Measurements from ENCODE around the gene CTSD.

The CTSD gene

GRCh38 chr11:1781593-1781975, 17.9 kb upstream of the CTSD start:
- H3K27ac ChIP-seq (ENCODE audit: low read depth, low read length) = no peak overlapping the region
- no peak overlapping the region for H3K9ac ChIP-seq (ENCODE audit: low read length)
- no peaks in the 10 kb centered on the region for H3F3A ChIP-seq (ENCODE audit: insufficient read depth)
- no peaks in the 10 kb centered on the region for H3K36me3 ChIP-seq (ENCODE audit: low read length)
- H3K27me3 ChIP-seq (ENCODE audit: low read length) = no peaks in the 10 kb centered on the region; the same call in 1 of the 2 replicates
- no peaks in the 10 kb centered on the region for H3K9me2 ChIP-seq (replicated peaks; ENCODE audit: insufficient read depth, low read length)
- no peak overlapping the region for H3K4me3 ChIP-seq (ENCODE audit: insufficient read depth, low read length, poor library complexity, severe bottlenecking)
- no peaks in the 10 kb centered on the region for H3K79me2 ChIP-seq (ENCODE audit: insufficient read depth, low read length)
- no peak overlapping the region for H3K4me2 ChIP-seq (ENCODE audit: low read depth, low read length, poor library complexity, severe bottlenecking)
- H4K20me1 ChIP-seq (ENCODE audit: low read depth, low read length) = no peaks in the 10 kb centered on the region
- no peak overlapping the region for H2AFZ ChIP-seq (ENCODE audit: low read depth, low read length, severe bottlenecking)
- no peaks in the 10 kb centered on the region for H3K9me3 ChIP-seq (ENCODE audit: insufficient read depth, low read length)
- TF ChIP-seq EZH2phosphoT487 (conservative IDR thresholded peaks at IDR 0.05; ENCODE audit: low read length) (no peak), CTCF (IDR thresholded peaks at IDR 0.05; ENCODE audit: insufficient read depth, low read length, poor library complexity, severe bottlenecking) (no peak)

DNA sequence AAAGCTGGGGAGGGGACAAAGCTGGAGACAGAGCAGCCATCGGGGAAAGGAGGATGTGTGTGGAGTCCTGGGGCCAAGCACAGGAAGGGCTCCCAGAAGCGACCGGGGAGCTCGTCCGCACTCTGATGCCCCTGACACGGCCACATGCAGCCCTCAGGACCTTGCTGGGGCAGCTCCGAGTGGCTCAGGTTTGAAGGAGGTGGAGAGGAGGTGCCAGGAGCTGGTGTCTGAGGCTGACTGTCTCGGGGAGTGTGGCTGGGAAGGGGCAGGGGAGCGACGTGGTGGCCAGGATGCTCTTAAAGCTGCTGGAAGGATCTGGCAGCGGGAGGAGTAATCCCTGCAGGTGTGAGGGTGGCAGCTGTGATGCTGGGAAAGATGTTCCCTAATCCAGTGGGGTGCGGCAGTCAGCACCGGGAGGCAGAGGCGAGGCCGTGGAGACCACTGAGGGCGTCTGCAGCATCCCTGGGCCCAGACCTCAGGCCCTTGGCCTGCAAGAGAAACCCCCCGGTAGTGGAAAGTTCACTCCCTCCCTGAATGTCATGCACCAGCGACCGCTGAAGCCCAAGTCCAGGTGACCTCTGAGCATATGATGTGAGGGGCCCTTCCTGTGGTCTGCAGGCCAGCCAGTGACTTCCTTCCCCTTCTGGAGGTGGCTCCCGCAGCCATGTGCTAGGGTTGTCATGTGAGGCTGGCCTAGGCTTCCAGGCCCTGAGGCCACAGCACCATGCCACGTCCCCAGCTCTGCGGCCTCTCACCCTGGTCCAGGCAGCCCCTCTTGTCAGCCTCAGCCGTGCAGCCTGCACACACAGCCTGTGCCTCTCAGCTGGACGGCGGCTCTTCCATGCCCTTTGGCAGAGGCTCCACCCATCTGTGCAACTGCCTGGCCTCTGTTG, 17.2 kb upstream of the CTSD start:
- Histone ChIP-seq H3K79me2 (ENCODE audit: insufficient read depth, low read length) (no peaks in the 10 kb centered on the region), H3K27ac (ENCODE audit: low read depth, low read length) (no peak overlapping the region), H3K36me3 (ENCODE audit: low read length) (no peaks in the 10 kb centered on the region), H3K9me2 (replicated peaks; ENCODE audit: insufficient read depth, low read length) (no peaks in the 10 kb centered on the region), H3F3A (ENCODE audit: insufficient read depth) (no peaks in the 10 kb centered on the region), H4K20me1 (ENCODE audit: low read depth, low read length) (no peaks in the 10 kb centered on the region), H3K9ac (ENCODE audit: low read length) (no peak overlapping the region), H3K4me3 (ENCODE audit: insufficient read depth, low read length, poor library complexity, severe bottlenecking) (no peak overlapping the region), H2AFZ (ENCODE audit: low read depth, low read length, severe bottlenecking) (no peak overlapping the region), H3K27me3 (ENCODE audit: low read length) (no peaks in the 10 kb centered on the region; the same call in 1 of the 2 replicates), H3K4me2 (ENCODE audit: low read depth, low read length, poor library complexity, severe bottlenecking) (no peak overlapping the region), H3K9me3 (ENCODE audit: insufficient read depth, low read length) (no peaks in the 10 kb centered on the region)
- TF ChIP-seq EZH2phosphoT487 (conservative IDR thresholded peaks at IDR 0.05; ENCODE audit: low read length) = no peak
- no peak for TF ChIP-seq CTCF (IDR thresholded peaks at IDR 0.05; ENCODE audit: insufficient read depth, low read length, poor library complexity, severe bottlenecking)

GRCh38 chr11:1779806-1780699, 16.3 kb upstream of the CTSD start:
- no peaks in the 10 kb centered on the region for H3K36me3 ChIP-seq (ENCODE audit: low read length)
- no peaks in the 10 kb centered on the region; the same call in 1 of the 2 replicates for H3K27me3 ChIP-seq (ENCODE audit: low read length)
- no peak overlapping the region for H3K27ac ChIP-seq (ENCODE audit: low read depth, low read length)
- no peaks in the 10 kb centered on the region for H3F3A ChIP-seq (ENCODE audit: insufficient read depth)
- no peak overlapping the region for H3K4me2 ChIP-seq (ENCODE audit: low read depth, low read length, poor library complexity, severe bottlenecking)
- no peak overlapping the region for H3K4me3 ChIP-seq (ENCODE audit: insufficient read depth, low read length, poor library complexity, severe bottlenecking)
- no peak overlapping the region for H3K9ac ChIP-seq (ENCODE audit: low read length)
- no peaks in the 10 kb centered on the region for H3K9me3 ChIP-seq (ENCODE audit: insufficient read depth, low read length)
- TF ChIP-seq CTCF (IDR thresholded peaks at IDR 0.05; ENCODE audit: insufficient read depth, low read length, poor library complexity, severe bottlenecking) (no peak), EZH2phosphoT487 (conservative IDR thresholded peaks at IDR 0.05; ENCODE audit: low read length) (no peak)
- no peaks in the 10 kb centered on the region for H3K9me2 ChIP-seq (replicated peaks; ENCODE audit: insufficient read depth, low read length)
- H4K20me1 ChIP-seq (ENCODE audit: low read depth, low read length) = no peaks in the 10 kb centered on the region
- no peaks in the 10 kb centered on the region for H3K79me2 ChIP-seq (ENCODE audit: insufficient read depth, low read length)
- no peak overlapping the region for H2AFZ ChIP-seq (ENCODE audit: low read depth, low read length, severe bottlenecking)
